ENCODE data around the gene EPSTI1. TPM values are rescaled to one million over a fixed set of nuclear protein-coding genes. Genes with fewer than 3 reads are reported as not detected.

EPSTI1 gene
- total and polyA plus RNA-seq, 10 of the 15 experiments (the other 5 are each of a cell fraction or from before 2014, with no cell fraction given) = 4.7 to 32.0 (median 24.2) TPM

- FAIRE-seq (no peak), ATAC-seq (no peak), DNase-seq (ENCODE audit: low read depth, low spot score) (no peak)
- no peak overlapping the region for H3K27ac ChIP-seq (ENCODE audit: control insufficient read depth, insufficient read depth)
- no peaks in the 10 kb centered on the region for H3K9me3 ChIP-seq (replicated peaks; ENCODE audit: control insufficient read depth, insufficient read depth, low read length)
- WGBS (ENCODE audit: insufficient coverage, insufficient replicate concordance, low lambda C conversion rate, missing lambda C conversion rate) = 35% methylated on average over 1 of the region's 1 CpG
- POLR2A ChIA-PET = no interaction called here
- no peak overlapping the region for H2AFZ ChIP-seq (ENCODE audit: control insufficient read depth, low read depth, low read length)
- H3K27me3 ChIP-seq (replicated peaks in 1 of 2; ENCODE audit: control insufficient read depth in 2 of 2, insufficient read depth in 2 of 2, low read length in 1 of 2) = no peaks in the 10 kb centered on the region
- no peaks in the 10 kb centered on the region for H4K20me1 ChIP-seq (ENCODE audit: control insufficient read depth, insufficient read depth)
- in situ Hi-C loops (cut with MboI) (no loop called here), intact Hi-C loops (cut with micrococcal nuclease; ENCODE audit: unreplicated experiment) (no loop called here)
- H3K4me3 ChIP-seq = no peak overlapping the region
- CTCF ChIA-PET = no interaction called here
- H3K79me2 ChIP-seq (ENCODE audit: control insufficient read depth, insufficient read depth, low read length) = no peaks in the 10 kb centered on the region
- H3K36me3 ChIP-seq (ENCODE audit: control insufficient read depth in 2 of 2, insufficient read depth in 2 of 2, low read length in 1 of 2) = peaks cover 0 to 20% of the 10 kb centered on the region in 2 experiments; a peak in 3 of 4 replicates
- no peak overlapping the region for H3K9ac ChIP-seq (ENCODE audit: control insufficient read depth, insufficient read depth, low read length)
- no TSS peak for BruUV-seq (replicated peaks)
- no peaks in the 10 kb centered on the region for H3K4me1 ChIP-seq (ENCODE audit: control insufficient read depth, insufficient read depth, low read length)
- SMC1A ChIA-PET (ENCODE audit: uncharacterized antibody, unreplicated experiment) = no interaction called here
- H3K4me2 ChIP-seq (ENCODE audit: control insufficient read depth, insufficient read depth) = no peak overlapping the region
- RAD21 ChIA-PET (ENCODE audit: unreplicated experiment) = no interaction called here
- TF ChIP-seq, protein P1, sequence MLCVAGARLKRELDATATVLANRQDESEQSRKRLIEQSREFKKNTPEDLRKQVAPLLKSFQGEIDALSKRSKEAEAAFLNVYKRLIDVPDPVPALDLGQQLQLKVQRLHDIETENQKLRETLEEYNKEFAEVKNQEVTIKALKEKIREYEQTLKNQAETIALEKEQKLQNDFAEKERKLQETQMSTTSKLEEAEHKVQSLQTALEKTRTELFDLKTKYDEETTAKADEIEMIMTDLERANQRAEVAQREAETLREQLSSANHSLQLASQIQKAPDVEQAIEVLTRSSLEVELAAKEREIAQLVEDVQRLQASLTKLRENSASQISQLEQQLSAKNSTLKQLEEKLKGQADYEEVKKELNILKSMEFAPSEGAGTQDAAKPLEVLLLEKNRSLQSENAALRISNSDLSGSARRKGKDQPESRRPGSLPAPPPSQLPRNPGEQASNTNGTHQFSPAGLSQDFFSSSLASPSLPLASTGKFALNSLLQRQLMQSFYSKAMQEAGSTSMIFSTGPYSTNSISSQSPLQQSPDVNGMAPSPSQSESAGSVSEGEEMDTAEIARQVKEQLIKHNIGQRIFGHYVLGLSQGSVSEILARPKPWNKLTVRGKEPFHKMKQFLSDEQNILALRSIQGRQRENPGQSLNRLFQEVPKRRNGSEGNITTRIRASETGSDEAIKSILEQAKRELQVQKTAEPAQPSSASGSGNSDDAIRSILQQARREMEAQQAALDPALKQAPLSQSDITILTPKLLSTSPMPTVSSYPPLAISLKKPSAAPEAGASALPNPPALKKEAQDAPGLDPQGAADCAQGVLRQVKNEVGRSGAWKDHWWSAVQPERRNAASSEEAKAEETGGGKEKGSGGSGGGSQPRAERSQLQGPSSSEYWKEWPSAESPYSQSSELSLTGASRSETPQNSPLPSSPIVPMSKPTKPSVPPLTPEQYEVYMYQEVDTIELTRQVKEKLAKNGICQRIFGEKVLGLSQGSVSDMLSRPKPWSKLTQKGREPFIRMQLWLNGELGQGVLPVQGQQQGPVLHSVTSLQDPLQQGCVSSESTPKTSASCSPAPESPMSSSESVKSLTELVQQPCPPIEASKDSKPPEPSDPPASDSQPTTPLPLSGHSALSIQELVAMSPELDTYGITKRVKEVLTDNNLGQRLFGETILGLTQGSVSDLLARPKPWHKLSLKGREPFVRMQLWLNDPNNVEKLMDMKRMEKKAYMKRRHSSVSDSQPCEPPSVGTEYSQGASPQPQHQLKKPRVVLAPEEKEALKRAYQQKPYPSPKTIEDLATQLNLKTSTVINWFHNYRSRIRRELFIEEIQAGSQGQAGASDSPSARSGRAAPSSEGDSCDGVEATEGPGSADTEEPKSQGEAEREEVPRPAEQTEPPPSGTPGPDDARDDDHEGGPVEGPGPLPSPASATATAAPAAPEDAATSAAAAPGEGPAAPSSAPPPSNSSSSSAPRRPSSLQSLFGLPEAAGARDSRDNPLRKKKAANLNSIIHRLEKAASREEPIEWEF (IDR thresholded peaks at IDR 0.05; ENCODE audit: insufficient replicate concordance, low read depth, low read length) = no peak
- TF ChIP-seq BACH1 (IDR thresholded peaks at IDR 0.05; ENCODE audit: borderline replicate concordance) (no peak), BCL11A (IDR thresholded peaks at IDR 0.05; ENCODE audit: low read depth, low read length) (no peak), GATAD2B (conservative IDR thresholded peaks at IDR 0.05; ENCODE audit: low read depth) (no peak), CHD4 (IDR thresholded peaks at IDR 0.05) (no peak), ZBTB4 (CRISPR knock-in tag; IDR thresholded peaks at IDR 0.05) (no peak), POLR2AphosphoS2 (IDR thresholded peaks at IDR 0.05; ENCODE audit: low read depth, low read length) (no peak), SP1 (IDR thresholded peaks at IDR 0.05; ENCODE audit: low read depth, low read length) (no peak), POLR2A (IDR thresholded peaks at IDR 0.05; ENCODE audit: low read depth, low read length) (no peak), EZH2 (IDR thresholded peaks at IDR 0.05; ENCODE audit: borderline replicate concordance, control insufficient read depth, low read depth, low read length) (no peak), ETV6 (conservative IDR thresholded peaks at IDR 0.05 in 1 of 2, IDR thresholded peaks at IDR 0.05 in 1 of 2; ENCODE audit: borderline replicate concordance in 1 of 2, low read depth in 1 of 2) (no peak), DPF2 (IDR thresholded peaks at IDR 0.05) (no peak), RAD21 (IDR thresholded peaks at IDR 0.05; ENCODE audit: insufficient read depth, low read depth, low read length) (no peak), CHD1 (IDR thresholded peaks at IDR 0.05; ENCODE audit: low read depth, low read length) (no peak), SUPT20H (IDR thresholded peaks at IDR 0.05; ENCODE audit: borderline replicate concordance, control insufficient read depth, low read depth, low read length) (no peak)
- TF ChIP-seq, protein P2, sequence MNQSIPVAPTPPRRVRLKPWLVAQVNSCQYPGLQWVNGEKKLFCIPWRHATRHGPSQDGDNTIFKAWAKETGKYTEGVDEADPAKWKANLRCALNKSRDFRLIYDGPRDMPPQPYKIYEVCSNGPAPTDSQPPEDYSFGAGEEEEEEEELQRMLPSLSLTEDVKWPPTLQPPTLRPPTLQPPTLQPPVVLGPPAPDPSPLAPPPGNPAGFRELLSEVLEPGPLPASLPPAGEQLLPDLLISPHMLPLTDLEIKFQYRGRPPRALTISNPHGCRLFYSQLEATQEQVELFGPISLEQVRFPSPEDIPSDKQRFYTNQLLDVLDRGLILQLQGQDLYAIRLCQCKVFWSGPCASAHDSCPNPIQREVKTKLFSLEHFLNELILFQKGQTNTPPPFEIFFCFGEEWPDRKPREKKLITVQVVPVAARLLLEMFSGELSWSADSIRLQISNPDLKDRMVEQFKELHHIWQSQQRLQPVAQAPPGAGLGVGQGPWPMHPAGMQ (IDR thresholded peaks at IDR 0.05; ENCODE audit: borderline replicate concordance) = no peak
Observed at GRCh38 chr13:42893214-42893671, 98.8 kb downstream of the EPSTI1 start.

All from GM12878 (cell line).